ENCODE results near the gene SSR2. TPM values are rescaled to one million over a fixed set of nuclear protein-coding genes. Genes with fewer than 3 reads are reported as not detected.

The SSR2 gene
- total and polyA plus RNA-seq, 8 donors, result 67.1 to 354 (median 232) TPM

GRCh38 chr1:156033011-156033410 is 12.3 kb upstream of the SSR2 start:
- Histone ChIP-seq H3K27ac (no peak overlapping the region), H3K9me3 (no peaks in the 10 kb centered on the region), H3K4me3 (no peak overlapping the region), H3K4me1 (peaks cover 0 to 4% (median 0%) of the 10 kb centered on the region in 4 donors), H3K36me3 (peaks cover 11 to 26% (median 22%) of the 10 kb centered on the region in 4 donors), H3K27me3 (no peaks in the 10 kb centered on the region)
- intact Hi-C loops (cut with DNase I; ENCODE audit: low total_unique reads), result no loop called here
- TF ChIP-seq POLR2A (IDR thresholded peaks at IDR 0.05), result no peak
- no peak for TF ChIP-seq EP300 (IDR thresholded peaks at IDR 0.05)
- 52 to 73% (median 61%) methylated on average over 6 of the region's 6 CpGs for whole genome bisulfite sequencing, 5 donors
- DNase-seq, result no peak

- H3K4me1 ChIP-seq, result peaks cover 0 to 7% (median 2%) of the 10 kb centered on the region in 4 donors
- WGBS, 5 donors, result 83 to 92% (median 86%) methylated on average over 4 of the region's 4 CpGs
- intact Hi-C loops (cut with DNase I; ENCODE audit: low total_unique reads), result no loop called here
- no peak for TF ChIP-seq CTCF (IDR thresholded peaks at IDR 0.05)
- no peak for TF ChIP-seq EP300 (IDR thresholded peaks at IDR 0.05)
- no peak for TF ChIP-seq POLR2AphosphoS5 (IDR thresholded peaks at IDR 0.05)
- no peak for TF ChIP-seq POLR2A (IDR thresholded peaks at IDR 0.05)
- H3K27ac ChIP-seq, result no peak overlapping the region
- no peaks in the 10 kb centered on the region for H3K9me3 ChIP-seq
- H3K36me3 ChIP-seq, result no peaks in the 10 kb centered on the region
- DNase-seq, result no peak
- H3K27me3 ChIP-seq, result no peaks in the 10 kb centered on the region
- no peak overlapping the region for H3K4me3 ChIP-seq
Observed at GRCh38 chr1:156026588-156026987, 5.8 kb upstream of the SSR2 start.

- Histone ChIP-seq H3K27me3 (no peaks in the 10 kb centered on the region), H3K36me3 (no peaks in the 10 kb centered on the region), H3K4me3 (no peak overlapping the region), H3K9me3 (no peaks in the 10 kb centered on the region), H3K4me1 (peaks cover 4 to 12% (median 7%) of the 10 kb centered on the region in 4 donors), H3K27ac (no peak overlapping the region)
- WGBS, 5 donors, result 7 to 12% (median 8%) methylated on average over 9 of the region's 9 CpGs
- intact Hi-C loops (cut with DNase I; ENCODE audit: low total_unique reads), result no loop called here
- TF ChIP-seq POLR2AphosphoS5 (IDR thresholded peaks at IDR 0.05), result no peak
- TF ChIP-seq CTCF (IDR thresholded peaks at IDR 0.05), result peak in 5 of 7 experiments; percentile 23 to 64 (median 49)
- DNase-seq, result peak; percentile 75 to 79
Observed at GRCh38 chr1:156025876-156026275, 5.1 kb upstream of the SSR2 start.

- TF ChIP-seq POLR2AphosphoS5 (IDR thresholded peaks at IDR 0.05) (no peak), EP300 (IDR thresholded peaks at IDR 0.05) (no peak), POLR2A (IDR thresholded peaks at IDR 0.05) (no peak), CTCF (IDR thresholded peaks at IDR 0.05) (no peak)
- H3K4me3 ChIP-seq, result no peak overlapping the region
Observed at GRCh38 chr1:156024801-156025200, 4.0 kb upstream of the SSR2 start.

GRCh38 chr1:156021954-156022353 is 1.2 kb upstream of the SSR2 start:
- intact Hi-C loops (cut with DNase I; ENCODE audit: low total_unique reads), result no loop called here
- no peak for DNase-seq
- H3K9me3 ChIP-seq, result no peaks in the 10 kb centered on the region
- no peaks in the 10 kb centered on the region for H3K27me3 ChIP-seq
- WGBS, 5 donors, result 49 to 76% (median 67%) methylated on average over 2 of the region's 2 CpGs
- no peak overlapping the region for H3K4me3 ChIP-seq
- peaks cover 13 to 35% (median 27%) of the 10 kb centered on the region in 4 donors for H3K4me1 ChIP-seq
- H3K36me3 ChIP-seq, result peaks cover 7 to 26% (median 21%) of the 10 kb centered on the region in 4 donors
- no peak overlapping the region for H3K27ac ChIP-seq
- TF ChIP-seq EP300 (IDR thresholded peaks at IDR 0.05) (no peak), POLR2A (IDR thresholded peaks at IDR 0.05) (no peak), CTCF (IDR thresholded peaks at IDR 0.05) (no peak), POLR2AphosphoS5 (IDR thresholded peaks at IDR 0.05) (no peak)

More at GRCh38 chr1:156024801-156025200, 4.0 kb upstream of the SSR2 start:
- H3K4me1 ChIP-seq, result peaks cover 8 to 19% (median 14%) of the 10 kb centered on the region in 4 donors
- no peaks in the 10 kb centered on the region for H3K27me3 ChIP-seq
- H3K9me3 ChIP-seq, result no peaks in the 10 kb centered on the region
- no peak for DNase-seq
- no peak overlapping the region for H3K27ac ChIP-seq
- intact Hi-C loops (cut with DNase I; ENCODE audit: low total_unique reads), result no loop called here
- H3K36me3 ChIP-seq, result no peaks in the 10 kb centered on the region
- 68 to 72% (median 72%) methylated on average over 5 of the region's 5 CpGs for WGBS, 5 donors
